ENCODE measurements around the gene VKORC1L1. TPM values are rescaled to one million over a fixed set of nuclear protein-coding genes. Genes with fewer than 3 reads are reported as not detected.

The VKORC1L1 gene
- polyA plus RNA-seq, 3 donors, result 28.4 to 33.7 (median 29.8) TPM

GRCh38 chr7:65966146-65966545 lies 93.3 kb downstream of the VKORC1L1 start:
- DNase-seq (ENCODE audit: extremely low read depth in 1 of 11, low read depth in 9 of 11, low spot score in 4 of 11), result no peak

GRCh38 chr7:65967361-65968155 lies 94.7 kb downstream of the VKORC1L1 start:
- no peak for DNase-seq (ENCODE audit: extremely low read depth in 1 of 11, low read depth in 9 of 11, low spot score in 4 of 11)

- DNase-seq (ENCODE audit: extremely low read depth in 1 of 11, low read depth in 9 of 11, low spot score in 4 of 11), result no peak
Observed at GRCh38 chr7:65968256-65969185, 95.6 kb downstream of the VKORC1L1 start.

- DNase-seq (ENCODE audit: extremely low read depth in 1 of 11, low read depth in 9 of 11, low spot score in 4 of 11), result no peak
Observed at GRCh38 chr7:65971021-65971420, 98.1 kb downstream of the VKORC1L1 start.

GRCh38 chr7:65972976-65973375 lies 100.1 kb downstream of the VKORC1L1 start:
- DNase-seq (ENCODE audit: extremely low read depth in 1 of 11, low read depth in 9 of 11, low spot score in 4 of 11), result no peak

GRCh38 chr7:65974191-65974801 lies 101.4 kb downstream of the VKORC1L1 start:
- no peak for DNase-seq (ENCODE audit: extremely low read depth in 1 of 11, low read depth in 9 of 11, low spot score in 4 of 11)

- no peak for DNase-seq (ENCODE audit: extremely low read depth in 1 of 11, low read depth in 9 of 11, low spot score in 4 of 11)
Observed at GRCh38 chr7:65974876-65975275, 102.0 kb downstream of the VKORC1L1 start.

- DNase-seq (ENCODE audit: extremely low read depth in 1 of 11, low read depth in 9 of 11, low spot score in 4 of 11), result no peak
Observed at GRCh38 chr7:65975814-65976445, 103.1 kb downstream of the VKORC1L1 start.

- DNase-seq (ENCODE audit: extremely low read depth in 1 of 11, low read depth in 9 of 11, low spot score in 4 of 11), result no peak
Observed at GRCh38 chr7:65976659-65977196, 103.9 kb downstream of the VKORC1L1 start.

GRCh38 chr7:65978891-65979582 lies 106.2 kb downstream of the VKORC1L1 start:
- no peak for DNase-seq (ENCODE audit: extremely low read depth in 1 of 11, low read depth in 9 of 11, low spot score in 4 of 11)

GRCh38 chr7:65979583-65980477 lies 107.0 kb downstream of the VKORC1L1 start:
- no peak for DNase-seq (ENCODE audit: extremely low read depth in 1 of 11, low read depth in 9 of 11, low spot score in 4 of 11)

- DNase-seq (ENCODE audit: extremely low read depth in 1 of 11, low read depth in 9 of 11, low spot score in 4 of 11), result peak in 1 of 11 donors; percentile 24
Observed at GRCh38 chr7:65980478-65981250, 107.8 kb downstream of the VKORC1L1 start.

- peak; percentile 74 to 93 (median 87) for DNase-seq (ENCODE audit: extremely low read depth in 1 of 11, low read depth in 9 of 11, low spot score in 4 of 11)
Observed at GRCh38 chr7:65981965-65982792, 109.3 kb downstream of the VKORC1L1 start, which contains the start of gene GUSB. Gene GUSB, minus strand, starts transcription at chr7:65982213. Its CDS starts 30 bp downstream, at chr7:65982183.

- no peak for DNase-seq (ENCODE audit: extremely low read depth in 1 of 11, low read depth in 9 of 11, low spot score in 4 of 11)
Observed at GRCh38 chr7:65983965-65984658, 111.2 kb downstream of the VKORC1L1 start.

- DNase-seq (ENCODE audit: extremely low read depth in 1 of 11, low read depth in 9 of 11, low spot score in 4 of 11), result no peak
Observed at GRCh38 chr7:65988084-65988483, 115.2 kb downstream of the VKORC1L1 start.
